ENCODE measurements around the gene PTPRK. TPM values are rescaled to one million over a fixed set of nuclear protein-coding genes. Genes with fewer than 3 reads are reported as not detected.

The PTPRK gene
- total and polyA plus RNA-seq, 2 of the 13 experiments (the other 11 are each of a cell fraction or from before 2014, with no cell fraction given) = 43.6 to 98.3 TPM

GRCh38 chr6:128505603-128506002 lies 14.8 kb downstream of the PTPRK start (continued):
- TF ChIP-seq ZNF318 (CRISPR knock-in tag; IDR thresholded peaks at IDR 0.05) (no peak), GABPB1 (CRISPR knock-in tag; IDR thresholded peaks at IDR 0.05) (no peak), ZNF678 (CRISPR knock-in tag; IDR thresholded peaks at IDR 0.05) (no peak), MATR3 (CRISPR knock-in tag; IDR thresholded peaks at IDR 0.05) (no peak), THYN1 (CRISPR knock-in tag; IDR thresholded peaks at IDR 0.05; ENCODE audit: borderline replicate concordance, low read depth) (no peak), DDIT3 (CRISPR knock-in tag; IDR thresholded peaks at IDR 0.05) (no peak), KLF13 (CRISPR knock-in tag; IDR thresholded peaks at IDR 0.05) (no peak), EHMT2 (IDR thresholded peaks at IDR 0.05; ENCODE audit: borderline replicate concordance, low read depth, low read length) (no peak), JUN (CRISPR knock-in tag; IDR thresholded peaks at IDR 0.05) (no peak), ZIK1 (CRISPR knock-in tag; IDR thresholded peaks at IDR 0.05; ENCODE audit: borderline replicate concordance, low read depth) (no peak), HDAC1 (CRISPR knock-in tag; IDR thresholded peaks at IDR 0.05) (peak; percentile 73), ZBTB10 (CRISPR knock-in tag; IDR thresholded peaks at IDR 0.05; ENCODE audit: borderline replicate concordance) (no peak), NR0B2 (CRISPR knock-in tag; IDR thresholded peaks at IDR 0.05) (no peak), FOXP1 (IDR thresholded peaks at IDR 0.05) (no peak), FOXP1 (CRISPR knock-in tag; IDR thresholded peaks at IDR 0.05) (peak; percentile 64), ZNF589 (CRISPR knock-in tag; conservative IDR thresholded peaks at IDR 0.05) (no peak), ZNF562 (CRISPR knock-in tag; IDR thresholded peaks at IDR 0.05; ENCODE audit: borderline replicate concordance) (no peak), ZNF547 (CRISPR knock-in tag; IDR thresholded peaks at IDR 0.05) (0 out of 2 replicates have a peak, but pooled peaks have one; percentile 36)

Data from HepG2 (cell line).